ACC112 (cell line): Measurements from ENCODE around the gene NSMCE4A.
"Not testable (repeated sequence)": the region's sequence is repeated elsewhere in the genome, so short reads cannot be mapped to it uniquely, and the experiment has no call there.

ENCODE experiments used
- H2AFZ ChIP-seq: fragments of 200-600 bp; sonication (generic); one replicate; pipeline ENCODE4 v1.6.0; 2017; ENCODE audit warnings: antibody characterized with exemption, low read length; ENCODE audit not compliant: unreplicated experiment
- H3K27ac ChIP-seq: fragments of 200-600 bp; sonication (generic); 2 replicates; pipeline ENCODE4 v1.5.1; 2014; ENCODE audit warnings: low read depth, mild to moderate bottlenecking, antibody characterized with exemption, low read length, moderate library complexity
- H3K27me3 ChIP-seq: fragments of 200-600 bp; sonication (generic); 2 replicates; pipeline ENCODE4 v1.6.1; 2014; ENCODE audit warnings: mild to moderate bottlenecking, antibody characterized with exemption, low read length, moderate library complexity, mixed read lengths; ENCODE audit not compliant: insufficient read depth
- H3K36me3 ChIP-seq: fragments of 200-600 bp; sonication (generic); 2 replicates; pipeline ENCODE4 v1.6.1; 2016; ENCODE audit warnings: mild to moderate bottlenecking, antibody characterized with exemption, low read length, moderate library complexity, mixed read lengths; ENCODE audit not compliant: insufficient read depth
- H3K4me1 ChIP-seq: fragments of 200-600 bp; sonication (generic); one replicate; pipeline ENCODE4 v1.6.1; 2016; ENCODE audit warnings: low read length, mixed read lengths; ENCODE audit not compliant: insufficient read depth, unreplicated experiment, control insufficient read depth
- H3K4me3 ChIP-seq: fragments of 200-600 bp; sonication (generic); 2 replicates; pipeline ENCODE4 v1.5.1; 2014; ENCODE audit warnings: mild to moderate bottlenecking, low read depth, low read length
- H3K79me2 ChIP-seq: fragments of 200-600 bp; sonication (generic); one replicate; pipeline ENCODE4 v1.6.0; 2016; ENCODE audit warnings: low read length; ENCODE audit not compliant: control insufficient read depth, unreplicated experiment, insufficient read depth

Gene NSMCE4A, protein sequence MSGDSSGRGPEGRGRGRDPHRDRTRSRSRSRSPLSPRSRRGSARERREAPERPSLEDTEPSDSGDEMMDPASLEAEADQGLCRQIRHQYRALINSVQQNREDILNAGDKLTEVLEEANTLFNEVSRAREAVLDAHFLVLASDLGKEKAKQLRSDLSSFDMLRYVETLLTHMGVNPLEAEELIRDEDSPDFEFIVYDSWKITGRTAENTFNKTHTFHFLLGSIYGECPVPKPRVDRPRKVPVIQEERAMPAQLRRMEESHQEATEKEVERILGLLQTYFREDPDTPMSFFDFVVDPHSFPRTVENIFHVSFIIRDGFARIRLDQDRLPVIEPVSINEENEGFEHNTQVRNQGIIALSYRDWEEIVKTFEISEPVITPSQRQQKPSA

GRCh38 chr10:121974535-121975294, at the start of gene NSMCE4A:
Gene NSMCE4A (minus strand): TSS chr10:121975217. CDS start chr10:121975165, 52 bp downstream.
- Histone ChIP-seq H3K4me1 (peaks cover 11% of the 10 kb centered on the region), H2AFZ (peak within 1 kb of the TSS; percentile 95)

GRCh38 chr10:122023257-122023656, 48.2 kb upstream of the NSMCE4A start:
- H3K79me2 ChIP-seq, H2AFZ ChIP-seq, H3K4me3 ChIP-seq, H3K27ac ChIP-seq, H3K27me3 ChIP-seq, H3K4me1 ChIP-seq, H3K36me3 ChIP-seq: not testable (repeated sequence)

More at GRCh38 chr10:121974535-121975294, at the start of gene NSMCE4A:
- H3K36me3 ChIP-seq: no peaks in the 10 kb centered on the region
- H3K4me3 ChIP-seq: peak within 1 kb of the TSS; percentile 99
- peak within 1 kb of the TSS; percentile 89 for H3K27ac ChIP-seq
- H3K79me2 ChIP-seq: peaks cover 17% of the 10 kb centered on the region
- H3K27me3 ChIP-seq: no peaks in the 10 kb centered on the region

- H3K27me3 ChIP-seq: no peaks in the 10 kb centered on the region; the same call in 1 of the 2 replicates
- H3K36me3 ChIP-seq: no peaks in the 10 kb centered on the region
- no peak overlapping the region for H3K4me3 ChIP-seq
- H3K4me1 ChIP-seq: no peaks in the 10 kb centered on the region
- no peak overlapping the region for H2AFZ ChIP-seq
- H3K27ac ChIP-seq: no peak overlapping the region
- H3K79me2 ChIP-seq: no peaks in the 10 kb centered on the region
Measured at GRCh38 chr10:122022276-122022675, 47.3 kb upstream of the NSMCE4A start.

DNA sequence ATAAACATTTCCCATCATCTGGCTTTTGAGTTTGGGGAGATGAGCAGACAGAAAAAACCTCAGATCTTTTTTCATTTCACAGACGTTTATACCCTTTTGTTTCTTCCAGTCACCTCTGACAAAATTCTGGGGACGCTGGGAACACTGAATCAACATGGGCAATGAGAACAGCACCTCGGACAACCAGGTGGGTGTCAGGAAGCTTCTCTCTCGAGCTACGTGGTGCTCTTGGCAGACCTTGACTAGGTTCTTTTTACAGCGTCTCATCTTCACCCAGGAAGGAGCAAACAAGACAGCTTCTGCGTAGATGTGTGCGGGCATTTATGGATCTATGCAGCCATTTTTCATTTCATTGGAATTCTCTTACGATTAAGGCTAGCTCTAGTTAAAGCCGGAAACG, 46.8 kb upstream of the NSMCE4A start:
- Histone ChIP-seq H3K79me2 (no peaks in the 10 kb centered on the region), H3K27ac (no peak overlapping the region), H3K4me3 (no peak overlapping the region), H3K36me3 (no peaks in the 10 kb centered on the region), H3K4me1 (no peaks in the 10 kb centered on the region), H2AFZ (no peak overlapping the region), H3K27me3 (no peaks in the 10 kb centered on the region; the same call in 1 of the 2 replicates)

DNA sequence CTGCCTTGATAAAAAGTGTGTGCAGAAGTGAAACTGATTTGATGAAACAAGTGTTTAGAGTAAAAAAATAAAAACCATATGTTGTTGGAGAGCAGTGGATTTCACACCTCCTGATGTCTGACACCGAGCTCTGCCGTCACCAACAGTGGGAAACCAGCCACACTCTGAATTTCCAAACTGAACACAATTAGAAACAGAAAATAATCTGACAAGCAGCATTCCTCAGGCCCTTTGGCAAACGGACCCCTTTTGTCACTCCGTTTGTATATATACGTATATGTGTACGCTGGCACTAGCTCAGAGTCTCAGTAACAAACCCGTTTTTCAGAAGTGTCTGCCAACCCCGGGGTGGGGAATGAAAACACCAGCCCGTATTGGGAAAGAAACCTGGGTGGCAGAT, 46.4 kb upstream of the NSMCE4A start:
- Histone ChIP-seq H3K79me2 (no peaks in the 10 kb centered on the region), H2AFZ (peak overlapping the region; percentile 48), H3K36me3 (no peaks in the 10 kb centered on the region), H3K4me1 (no peaks in the 10 kb centered on the region), H3K27me3 (no peaks in the 10 kb centered on the region; the same call in 1 of the 2 replicates), H3K4me3 (no peak overlapping the region), H3K27ac (no peak overlapping the region)

DNA sequence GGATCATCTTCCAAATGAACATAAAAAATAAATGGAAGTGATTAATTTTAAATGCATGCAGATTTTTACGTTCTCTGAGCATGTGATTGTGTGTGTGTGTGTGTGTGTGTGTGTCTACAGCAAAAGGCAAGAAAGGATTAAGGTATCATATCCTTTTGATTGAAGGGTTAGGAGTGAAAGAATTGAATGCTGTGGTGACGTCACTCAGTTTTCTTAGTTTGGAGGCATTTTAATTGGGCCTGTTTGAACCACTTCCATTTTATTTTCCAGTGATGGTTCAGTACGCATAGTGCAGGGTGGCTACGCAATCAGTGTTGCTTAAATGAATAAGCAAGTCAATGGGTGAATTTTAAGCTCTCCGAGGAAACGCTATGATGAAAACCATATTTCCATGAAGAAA, 45.2 kb upstream of the NSMCE4A start:
- no peak overlapping the region for H3K27ac ChIP-seq

GRCh38 chr10:122019414-122019975, 44.5 kb upstream of the NSMCE4A start:
- Histone ChIP-seq H3K27me3 (peaks cover 2% of the 10 kb centered on the region; the same call in 1 of the 2 replicates), H3K4me1 (no peaks in the 10 kb centered on the region), H3K36me3 (no peaks in the 10 kb centered on the region), H3K79me2 (no peaks in the 10 kb centered on the region), H3K27ac (no peak overlapping the region), H3K4me3 (no peak overlapping the region), H2AFZ (no peak overlapping the region)

More for the DNA sequence above, 45.2 kb upstream of the NSMCE4A start:
- Histone ChIP-seq H3K4me1 (no peaks in the 10 kb centered on the region), H3K27me3 (no peaks in the 10 kb centered on the region; the same call in 1 of the 2 replicates), H3K36me3 (no peaks in the 10 kb centered on the region), H3K79me2 (no peaks in the 10 kb centered on the region), H2AFZ (no peak overlapping the region), H3K4me3 (no peak overlapping the region)

GRCh38 chr10:122018951-122019413, 44.0 kb upstream of the NSMCE4A start:
- Histone ChIP-seq H3K36me3 (no peaks in the 10 kb centered on the region), H3K79me2 (no peaks in the 10 kb centered on the region), H2AFZ (no peak overlapping the region), H3K4me1 (no peaks in the 10 kb centered on the region), H3K27me3 (peaks cover 3% of the 10 kb centered on the region; the same call in 1 of the 2 replicates), H3K4me3 (no peak overlapping the region), H3K27ac (no peak overlapping the region)

DNA sequence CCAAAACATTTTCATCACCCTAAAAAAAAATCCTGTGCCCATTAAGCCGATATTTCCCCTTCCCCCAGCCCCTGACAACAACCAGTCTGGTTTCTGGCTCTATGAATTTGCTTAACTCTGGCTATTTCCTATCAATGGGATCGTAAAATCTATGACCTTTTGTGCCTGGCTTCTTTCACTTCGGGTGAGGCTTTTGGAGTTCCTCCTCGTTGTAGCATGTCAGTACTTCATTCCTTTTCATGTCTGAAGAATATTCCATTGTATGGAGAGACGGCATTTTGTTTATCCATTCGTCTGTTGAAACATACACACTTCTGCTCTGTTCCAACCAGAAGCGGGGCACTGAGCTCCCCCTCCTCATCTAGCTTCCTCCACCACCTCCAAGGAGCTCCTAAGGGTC, 43.5 kb upstream of the NSMCE4A start:
- Histone ChIP-seq H3K27ac (no peak overlapping the region), H3K27me3 (peaks cover 5% of the 10 kb centered on the region; the same call in 1 of the 2 replicates), H3K4me3 (no peak overlapping the region), H3K79me2 (no peaks in the 10 kb centered on the region), H3K4me1 (no peaks in the 10 kb centered on the region), H3K36me3 (no peaks in the 10 kb centered on the region), H2AFZ (no peak overlapping the region)

GRCh38 chr10:122017926-122018325, 42.9 kb upstream of the NSMCE4A start:
- not testable (repeated sequence) for H3K4me1 ChIP-seq, H3K27ac ChIP-seq, H2AFZ ChIP-seq, H3K4me3 ChIP-seq, H3K79me2 ChIP-seq, H3K36me3 ChIP-seq
- peaks cover 11% of the 10 kb centered on the region; the same call in 1 of the 2 replicates for H3K27me3 ChIP-seq
